Subcutaneous preadipocyte (primary cell): ENCODE results near the gene RAB7B. TPM values are rescaled to one million over a fixed set of nuclear protein-coding genes. Genes with fewer than 3 reads are reported as not detected.

Experiments used
- total RNA-seq: library from RNA; depleted of rRNA; stranded (reverse); fragments of >200 nt; gene quantifications from 2 replicates; pipeline ENCODE4 v1.2.3, GENCODE V29; 2012

RAB7B gene, protein sequence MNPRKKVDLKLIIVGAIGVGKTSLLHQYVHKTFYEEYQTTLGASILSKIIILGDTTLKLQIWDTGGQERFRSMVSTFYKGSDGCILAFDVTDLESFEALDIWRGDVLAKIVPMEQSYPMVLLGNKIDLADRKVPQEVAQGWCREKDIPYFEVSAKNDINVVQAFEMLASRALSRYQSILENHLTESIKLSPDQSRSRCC
- 8.2 and 9.9 TPM in 2 replicates for total RNA-seq

DNA sequence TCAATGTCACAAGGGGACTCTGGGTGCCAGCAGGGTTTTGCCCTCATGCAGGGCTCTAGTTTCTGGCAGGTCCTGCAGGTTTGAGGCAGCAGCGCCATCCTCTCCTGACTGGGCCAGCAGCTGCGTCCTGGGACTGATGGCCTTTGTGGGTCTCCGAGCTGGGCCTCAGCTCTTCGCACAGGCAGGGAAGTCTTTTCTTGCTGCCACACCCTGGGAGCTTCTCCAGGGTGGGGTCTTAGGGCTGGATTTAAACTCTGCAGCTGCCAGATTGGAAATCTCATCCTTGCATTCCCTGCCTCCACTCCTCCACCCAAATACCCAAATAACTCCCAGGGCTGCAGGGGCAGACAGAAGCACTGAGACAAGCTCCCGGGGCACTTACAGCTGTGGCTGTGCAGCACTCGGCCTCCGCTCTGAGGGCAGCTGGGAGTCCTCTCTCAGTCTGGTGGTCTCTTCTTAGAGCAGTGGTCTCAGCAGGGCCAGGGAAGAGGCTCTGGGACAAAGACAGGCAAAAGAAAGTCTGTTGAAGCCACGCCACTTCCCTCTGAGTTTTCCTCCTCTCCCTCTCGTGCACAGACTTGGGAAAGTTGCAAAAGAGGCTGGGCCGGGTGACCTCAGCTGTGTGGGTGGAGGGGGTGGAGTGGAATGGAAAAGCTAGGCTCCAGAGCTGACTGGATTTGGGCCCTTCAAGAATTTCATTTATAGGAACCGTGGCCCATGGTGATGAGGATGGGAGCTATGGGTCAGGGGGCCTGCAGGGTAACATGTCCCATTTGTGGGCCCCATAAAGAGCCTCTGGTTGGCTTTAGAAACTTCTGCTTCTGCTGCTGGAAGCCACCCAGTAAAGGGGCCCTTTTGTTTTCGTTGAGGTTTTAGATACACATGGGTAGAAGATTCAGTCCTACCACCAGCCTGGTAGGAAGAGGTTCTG lies at the start of gene RAB7B:
Gene RAB7B (minus strand): TSS at position 525 of the 931 bp plus-strand sequence. CDS start 9,260 bp downstream, outside the sequence.

DNA sequence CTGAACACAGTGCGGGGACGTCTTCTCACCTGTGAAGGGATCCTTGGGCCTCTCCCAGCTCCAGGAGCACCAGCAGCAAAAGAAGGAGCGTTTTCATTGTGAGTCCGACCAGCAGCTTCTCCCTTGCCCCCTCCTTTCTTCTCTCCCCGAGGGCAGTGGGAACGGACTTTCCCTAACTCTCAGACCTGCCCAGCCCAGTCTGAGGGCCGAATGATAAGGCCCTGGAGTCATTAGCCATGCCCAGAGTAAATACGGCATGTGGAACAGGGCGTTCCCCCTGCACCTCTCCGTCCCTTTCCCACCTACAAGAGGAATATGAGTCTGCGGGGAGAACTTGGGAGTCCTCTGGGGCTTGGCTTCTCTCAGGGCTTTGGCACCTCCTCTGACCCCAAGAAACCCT lies 20.5 kb upstream of the RAB7B start, which contains the start of gene CTSE:
Gene CTSE (minus strand): TSS at position 201 of the 400 bp plus-strand sequence. CDS start 104 bp downstream, at position 97.

DNA sequence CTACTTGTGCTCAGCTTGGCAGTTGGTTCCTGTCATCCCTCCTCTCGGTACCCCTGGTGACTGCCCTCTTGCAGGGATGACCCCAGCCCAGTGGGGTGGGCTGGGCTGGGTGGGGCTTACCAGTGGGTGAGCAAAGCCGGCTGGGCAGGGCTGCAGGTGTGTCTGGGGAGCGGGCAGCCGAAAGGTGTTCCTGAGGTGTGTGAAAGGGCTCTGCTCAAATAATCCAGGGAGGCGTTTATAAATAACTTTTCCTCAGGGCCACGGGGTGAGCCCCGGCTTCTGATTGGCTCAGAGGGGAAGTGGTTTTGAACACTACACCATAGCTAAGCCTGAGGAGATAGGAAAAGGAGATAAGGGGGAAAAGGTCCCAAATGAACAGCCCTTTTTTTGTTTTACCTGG lies 60.0 kb downstream of the RAB7B start, which contains the start of gene SLC26A9:
Gene SLC26A9 (minus strand): TSS at position 212 of the 400 bp plus-strand sequence. CDS start 7,636 bp downstream, outside the sequence.

Other genes with a start within 250 kb of the RAB7B start
- gene RAB29, start 227.9 kb downstream of the RAB7B start, total RNA-seq = 21.7 and 23.9 TPM in 2 replicates
- 8.8 and 12.1 TPM in 2 replicates for gene SLC41A1, start 190.2 kb downstream of the RAB7B start, total RNA-seq
- gene PM20D1, start 153.3 kb downstream of the RAB7B start, total RNA-seq = not detected in 2 replicates
- gene SLC26A9, start 59.9 kb downstream of the RAB7B start, total RNA-seq = under 0.01 TPM in 1 of 2 replicates, not detected in the other
- not detected in 2 replicates for gene CTSE, start 20.5 kb upstream of the RAB7B start, total RNA-seq
- not detected in 2 replicates for gene RHEX, start 49.8 kb upstream of the RAB7B start, total RNA-seq
- gene AVPR1B, start 114.0 kb upstream of the RAB7B start, total RNA-seq = not detected in 2 replicates
- gene FAM72A, start 199.4 kb upstream of the RAB7B start, total RNA-seq = 2.2 and 4.3 TPM in 2 replicates
- gene SRGAP2, start 200.1 kb upstream of the RAB7B start, total RNA-seq = 43.0 and 65.7 TPM in 2 replicates